ENCODE data around the gene GUCY1A2.

The GUCY1A2 gene

DNA sequence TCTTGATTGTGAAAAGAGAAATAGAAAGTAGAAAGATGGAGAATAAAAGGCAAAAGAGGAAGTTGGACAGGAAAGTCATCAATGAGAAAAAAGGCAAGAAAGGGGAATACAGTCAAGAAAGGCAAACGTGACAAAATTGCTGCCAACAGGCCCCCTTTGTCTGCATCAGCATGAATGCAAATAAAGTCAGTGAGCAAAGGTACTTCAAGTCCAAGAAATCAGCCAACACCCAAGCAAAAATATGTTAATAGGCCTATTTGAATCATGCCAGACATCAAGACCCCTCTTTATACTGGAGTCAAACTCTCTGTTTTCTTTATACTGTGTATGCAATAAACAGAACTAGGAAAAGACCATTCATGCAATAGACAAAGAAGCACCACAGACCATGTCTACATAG is 34.3 kb downstream of the GUCY1A2 start:
- H3K4me3 ChIP-seq (ENCODE audit: low read depth, low read length), result no peak overlapping the region
- TF ChIP-seq, protein P1, sequence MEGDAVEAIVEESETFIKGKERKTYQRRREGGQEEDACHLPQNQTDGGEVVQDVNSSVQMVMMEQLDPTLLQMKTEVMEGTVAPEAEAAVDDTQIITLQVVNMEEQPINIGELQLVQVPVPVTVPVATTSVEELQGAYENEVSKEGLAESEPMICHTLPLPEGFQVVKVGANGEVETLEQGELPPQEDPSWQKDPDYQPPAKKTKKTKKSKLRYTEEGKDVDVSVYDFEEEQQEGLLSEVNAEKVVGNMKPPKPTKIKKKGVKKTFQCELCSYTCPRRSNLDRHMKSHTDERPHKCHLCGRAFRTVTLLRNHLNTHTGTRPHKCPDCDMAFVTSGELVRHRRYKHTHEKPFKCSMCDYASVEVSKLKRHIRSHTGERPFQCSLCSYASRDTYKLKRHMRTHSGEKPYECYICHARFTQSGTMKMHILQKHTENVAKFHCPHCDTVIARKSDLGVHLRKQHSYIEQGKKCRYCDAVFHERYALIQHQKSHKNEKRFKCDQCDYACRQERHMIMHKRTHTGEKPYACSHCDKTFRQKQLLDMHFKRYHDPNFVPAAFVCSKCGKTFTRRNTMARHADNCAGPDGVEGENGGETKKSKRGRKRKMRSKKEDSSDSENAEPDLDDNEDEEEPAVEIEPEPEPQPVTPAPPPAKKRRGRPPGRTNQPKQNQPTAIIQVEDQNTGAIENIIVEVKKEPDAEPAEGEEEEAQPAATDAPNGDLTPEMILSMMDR (IDR thresholded peaks at IDR 0.05; ENCODE audit: low read depth, low read length), result no peak

DNA sequence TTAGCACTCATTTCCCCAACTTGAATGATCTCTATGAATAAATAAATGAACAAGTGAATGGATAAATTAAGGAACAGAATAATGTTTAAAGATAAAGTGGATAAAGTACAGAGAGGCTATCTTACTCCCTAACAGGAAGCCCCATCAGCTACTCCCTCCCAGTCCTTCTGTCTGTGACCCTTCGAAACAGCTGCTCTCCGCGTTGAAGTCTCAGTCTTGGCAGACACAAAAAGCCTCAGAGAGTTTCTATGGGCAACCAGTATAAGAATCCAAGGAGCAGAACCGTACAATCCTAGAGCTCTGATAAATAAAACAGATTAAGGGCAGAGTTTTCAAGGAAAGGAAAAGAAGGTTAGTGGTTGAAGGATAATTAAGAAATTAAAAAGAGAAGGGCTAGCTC is 35.0 kb downstream of the GUCY1A2 start:
- TF ChIP-seq, protein P1 (IDR thresholded peaks at IDR 0.05; ENCODE audit: low read depth, low read length), result no peak
- H3K4me3 ChIP-seq (ENCODE audit: low read depth, low read length), result no peak overlapping the region

GRCh38 chr11:106974831-106975230 is 43.4 kb downstream of the GUCY1A2 start:
- TF ChIP-seq, protein P1 (IDR thresholded peaks at IDR 0.05; ENCODE audit: low read depth, low read length), result no peak
- H3K4me3 ChIP-seq (ENCODE audit: low read depth, low read length), result no peak overlapping the region

- TF ChIP-seq, protein P1 (IDR thresholded peaks at IDR 0.05; ENCODE audit: low read depth, low read length), result no peak
- H3K4me3 ChIP-seq (ENCODE audit: low read depth, low read length), result no peak overlapping the region
These were observed 46.4 kb downstream of the GUCY1A2 start for GRCh38 chr11:106971864-106972263.

GRCh38 chr11:106969644-106970355 is 48.5 kb downstream of the GUCY1A2 start:
- no peak overlapping the region for H3K4me3 ChIP-seq (ENCODE audit: low read depth, low read length)
- TF ChIP-seq, protein P1 (IDR thresholded peaks at IDR 0.05; ENCODE audit: low read depth, low read length), result no peak

- TF ChIP-seq, protein P1 (IDR thresholded peaks at IDR 0.05; ENCODE audit: low read depth, low read length), result no peak
- no peak overlapping the region for H3K4me3 ChIP-seq (ENCODE audit: low read depth, low read length)
These were observed 55.3 kb downstream of the GUCY1A2 start for GRCh38 chr11:106962995-106963394.

DNA sequence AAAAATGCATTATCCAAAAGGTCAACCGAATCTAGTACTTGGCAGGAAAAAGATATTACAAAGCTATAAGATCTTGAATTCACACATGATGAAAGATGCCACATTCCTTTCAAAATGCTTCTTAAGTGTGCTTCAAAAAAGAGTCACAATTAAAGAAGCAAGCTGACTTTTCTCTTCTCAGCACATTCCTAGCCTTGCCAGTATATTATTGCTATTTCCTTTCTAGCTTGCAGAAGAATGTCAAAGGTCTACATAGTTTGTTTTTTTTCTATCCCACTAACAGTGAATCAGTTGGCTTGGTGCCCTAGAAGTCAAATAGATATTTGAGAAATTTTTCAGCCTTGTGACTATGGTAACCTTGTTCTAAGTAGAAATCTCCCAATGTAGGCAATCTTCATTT is 56.8 kb downstream of the GUCY1A2 start:
- TF ChIP-seq, protein P1 (IDR thresholded peaks at IDR 0.05; ENCODE audit: low read depth, low read length), result no peak
- no peak overlapping the region for H3K4me3 ChIP-seq (ENCODE audit: low read depth, low read length)

All from WI38 (cell line).